HepG2 (cell line): Measurements from ENCODE around the gene EPM2A. TPM values are rescaled to one million over a fixed set of nuclear protein-coding genes. Genes with fewer than 3 reads are reported as not detected.

ENCODE experiments used
- ATAC-seq: fragments of 200-7000 bp; cut with Tn5 transposase; 3 replicates; pipeline ENCODE4 v1.9.1; 2020; ENCODE audit warnings: mild to moderate bottlenecking, moderate library complexity
- BruUV-seq: library from RNA; stranded (reverse); fragments of 400-500 nt; replicated peaks from 2 replicates; lab custom pipeline; 2021; lab: Mats Ljungman, UMichigan
- CTCF ChIA-PET: fragments of 300-600 bp; formaldehyde crosslinking; extraction: SDS; loops from one replicate; lab custom pipeline; 2021; ENCODE audit warnings: low total read pairs, inconsistent platforms, low intra/inter-chr PET ratio; lab: Yijun Ruan, JAX
- POLR2A ChIA-PET: fragments of 350-600 bp; sonication (Branson Sonifier 250); formaldehyde crosslinking; loops from one replicate; lab custom pipeline; 2020; ENCODE audit warnings: antibody characterized with exemption, inconsistent platforms; lab: Yijun Ruan, JAX
- DNase-seq: peaks from one replicate; pipeline ENCODE4 v3.0.0-alpha.2; 2015; ENCODE audit warnings: low spot score
- FAIRE-seq: peaks from 3 replicates; lab custom pipeline; 2011; peaks lifted over from hg19 to GRCh38; lab: Jason Lieb, UNC
- H2AFZ ChIP-seq: one replicate; pipeline ENCODE4 v1.6.1; 2011; ENCODE audit warnings: low read length, inconsistent platforms
- H3K27ac ChIP-seq: fragments of 300-600 bp; 3 replicates; pipeline ENCODE4 v1.8.0; 2011; ENCODE audit warnings: mixed run types, mild to moderate bottlenecking, mixed read lengths, low read length, inconsistent platforms; ENCODE audit not compliant: insufficient read depth; ENCODE audit errors: extremely low read length
- H3K27me3 ChIP-seq, 2 experiments: fragments of 200-600 bp in 1 of 2; 2 replicates in 1 of 2; 3 replicates in 1 of 2; pipeline versions ENCODE4 v1.6.0 to v1.8.0; 2011; ENCODE audit warnings: low read length in 2 of 2, mild to moderate bottlenecking in 2 of 2, moderate library complexity in 2 of 2, inconsistent platforms in 1 of 2; ENCODE audit not compliant: insufficient read depth in 2 of 2, control insufficient read depth in 1 of 2
- H3K36me3 ChIP-seq, 2 experiments: fragments of 200-600 bp in 1 of 2; replicated peaks in 1 of 2; 2 replicates in 1 of 2; 3 replicates in 1 of 2; pipeline versions ENCODE4 v1.5.1 to v1.8.0; 2011; ENCODE audit warnings: low read length in 2 of 2, inconsistent platforms in 1 of 2; ENCODE audit not compliant: insufficient read depth in 2 of 2, control insufficient read depth in 1 of 2
- H3K4me1 ChIP-seq: 2 replicates; pipeline ENCODE4 v1.5.1; 2012; ENCODE audit warnings: low read length, inconsistent platforms; ENCODE audit not compliant: insufficient read depth
- H3K4me2 ChIP-seq: 2 replicates; pipeline ENCODE4 v1.6.0; 2011; ENCODE audit warnings: low read depth, low read length, inconsistent platforms
- H3K4me3 ChIP-seq, 3 experiments: fragments of 200-600 bp in 1 of 3; sonication (generic), shearing (Covaris generic) in 1 of 3; replicated peaks in 1 of 3; 2 replicates each; pipeline ENCODE4 v1.5.1; 2011 to 2016; ENCODE audit warnings: low read length in 3 of 3, inconsistent platforms in 2 of 3, low read depth in 2 of 3, mild to moderate bottlenecking in 2 of 3, control low read depth in 1 of 3, mixed read lengths in 1 of 3; ENCODE audit not compliant: insufficient read depth in 1 of 3
- H3K79me2 ChIP-seq: one replicate; pipeline ENCODE4 v1.6.1; 2011; ENCODE audit warnings: low read length, inconsistent platforms; ENCODE audit not compliant: insufficient read depth
- H3K9ac ChIP-seq: 2 replicates; pipeline ENCODE4 v1.6.0; 2011; ENCODE audit warnings: mild to moderate bottlenecking, low read depth, low read length, inconsistent platforms; ENCODE audit not compliant: insufficient read depth
- H3K9me3 ChIP-seq: 2 replicates; pipeline ENCODE4 v1.5.1; 2012; ENCODE audit warnings: mild to moderate bottlenecking, low read length
- H4K20me1 ChIP-seq: 2 replicates; pipeline ENCODE4 v1.6.0; 2011; ENCODE audit warnings: inconsistent platforms, mild to moderate bottlenecking, low read length, moderate library complexity; ENCODE audit not compliant: insufficient read depth
- ATF7 ChIP-seq, 2 experiments: fragments of 450-650 bp in 1 of 2; sonication (generic) in 1 of 2; formaldehyde crosslinking in 1 of 2; IDR thresholded peaks; 2 replicates each; pipeline versions ENCODE4 v1.4.0 to v1.6.1; 2016 to 2020; ENCODE audit warnings: antibody characterized with exemption in 1 of 2, mild to moderate bottlenecking in 1 of 2, missing genetic modification reagents in 1 of 2
- CENPX ChIP-seq: sonication (generic); formaldehyde crosslinking; IDR thresholded peaks from 2 replicates; pipeline ENCODE4 v1.9.0; 2021; ENCODE audit warnings: mild to moderate bottlenecking, missing genetic modification reagents, moderate library complexity
- CHCHD3 ChIP-seq: sonication (generic); formaldehyde crosslinking; IDR thresholded peaks from 2 replicates; pipeline ENCODE4 v1.8.0; 2022; ENCODE audit warnings: mild to moderate bottlenecking, missing genetic modification reagents, moderate library complexity
- DPF2 ChIP-seq: sonication (generic); formaldehyde crosslinking; IDR thresholded peaks from 2 replicates; pipeline ENCODE4 v1.4.0; 2020; ENCODE audit warnings: mild to moderate bottlenecking, low read depth, missing genetic modification reagents, borderline replicate concordance
- GABPA ChIP-seq, 2 experiments: IDR thresholded peaks; 2 replicates each; pipeline ENCODE4 v1.6.1; 2011 to 2016; ENCODE audit warnings: low read depth in 2 of 2, low read length in 1 of 2, missing biosample characterization in 1 of 2, missing genetic modification characterization in 1 of 2
- NFATC3 ChIP-seq: sonication (generic); formaldehyde crosslinking; IDR thresholded peaks from 2 replicates; pipeline ENCODE4 v1.5.1; 2020; ENCODE audit warnings: mild to moderate bottlenecking, missing genetic modification reagents
- SYNCRIP ChIP-seq: fragments of 200-400 bp; formaldehyde crosslinking; IDR thresholded peaks from 2 replicates; pipeline ENCODE4 v1.6.1; 2018; ENCODE audit warnings: mild to moderate bottlenecking, low read depth, low read length; ENCODE audit not compliant: insufficient read depth
- ZIK1 ChIP-seq: sonication (generic); formaldehyde crosslinking; IDR thresholded peaks from 2 replicates; pipeline ENCODE4 v1.5.0; 2020; ENCODE audit warnings: mild to moderate bottlenecking, low read depth, missing genetic modification reagents, borderline replicate concordance
- ZNF124 ChIP-seq: sonication (generic); formaldehyde crosslinking; IDR thresholded peaks from 2 replicates; pipeline ENCODE4 v1.4.0; 2020; ENCODE audit warnings: missing genetic modification reagents
- ZNF143 ChIP-seq: sonication (generic); formaldehyde crosslinking; IDR thresholded peaks from 2 replicates; pipeline ENCODE4 v1.4.0; 2020; ENCODE audit warnings: missing genetic modification reagents
- ZNF263 ChIP-seq: sonication (generic); formaldehyde crosslinking; IDR thresholded peaks from 2 replicates; pipeline ENCODE4 v1.4.0; 2020; ENCODE audit warnings: missing genetic modification reagents
- ZNF275 ChIP-seq: sonication (generic); formaldehyde crosslinking; IDR thresholded peaks from 2 replicates; pipeline ENCODE4 v1.8.0; 2022; ENCODE audit warnings: missing genetic modification reagents, mild to moderate bottlenecking, inconsistent platforms, borderline replicate concordance
- ZNF549 ChIP-seq: sonication (generic); formaldehyde crosslinking; IDR thresholded peaks from 2 replicates; pipeline ENCODE4 v1.5.0; 2020; ENCODE audit warnings: missing genetic modification reagents
- ZNF552 ChIP-seq: sonication (generic); formaldehyde crosslinking; IDR thresholded peaks from 2 replicates; pipeline ENCODE4 v1.9.0; 2022; ENCODE audit warnings: missing genetic modification reagents, mild to moderate bottlenecking, borderline replicate concordance
- ZNF619 ChIP-seq: sonication (generic); formaldehyde crosslinking; IDR thresholded peaks from 2 replicates; pipeline ENCODE4 v1.4.0; 2020; ENCODE audit warnings: mild to moderate bottlenecking, missing genetic modification reagents
- ZNF746 ChIP-seq: sonication (generic); formaldehyde crosslinking; IDR thresholded peaks from 2 replicates; pipeline ENCODE4 v1.8.0; 2022; ENCODE audit warnings: mild to moderate bottlenecking, missing genetic modification reagents
- ZNF781 ChIP-seq: sonication (generic); formaldehyde crosslinking; IDR thresholded peaks from 2 replicates; pipeline ENCODE4 v1.5.1; 2020; ENCODE audit warnings: borderline replicate concordance, mild to moderate bottlenecking, missing genetic modification reagents; ENCODE audit errors: not compliant biosample characterization
- WGBS: methylation state at CpG from one replicate; pipeline ENCODE4 v1.1.6; 2017; ENCODE audit warnings: low lambda C conversion rate; 5-methylcytosine and 5-hydroxymethylcytosine counted together
- in situ Hi-C: cut with HindIII; loops from 2 replicates; pipeline ENCODE4 v1.10.0; 2017; ENCODE audit warnings: low pct_unique_long_range_greater_than_20kb; ENCODE audit not compliant: extremely low pct_ligation_motif_present
- intact Hi-C: fragments of 100-400 bp; cut with micrococcal nuclease; formaldehyde crosslinking; loops from one replicate; pipeline ENCODE4 v1.10.0; 2022; ENCODE audit not compliant: unreplicated experiment
- polyA plus RNA-seq, 8 experiments: library from polyadenylated mRNA; depleted of rRNA in 3 of 8; stranded (reverse) in 7 of 8; unstranded in 1 of 8; fragments of >200 nt; fragmentation: Illumina TruSeq in 4 of 8; extraction: Trizol in 4 of 8; gene quantifications; 2 replicates each; pipeline versions ENCODE4 v1.2.1 to v1.2.3, GENCODE V29; 2011 to 2016; ENCODE audit warnings: low read depth in 4 of 8, missing spikeins in 1 of 8, mixed read lengths in 1 of 8; ENCODE audit not compliant: insufficient read depth in 1 of 8
- total RNA-seq, 5 experiments: library from RNA; depleted of rRNA; stranded (reverse); fragments of >200 nt; fragmentation: Illumina TruSeq; extraction: Trizol; gene quantifications; 2 replicates each; pipeline ENCODE4 v1.2.3, GENCODE V29; 2016; ENCODE audit warnings: low read depth in 1 of 5
- TF ChIP-seq, protein P1 (sequence below): sonication (generic); formaldehyde crosslinking; conservative IDR thresholded peaks from 2 replicates; pipeline ENCODE4 v1.8.0; 2022; ENCODE audit warnings: low read depth, missing genetic modification reagents

The EPM2A gene
- total and polyA plus RNA-seq, 2 of the 13 experiments (the other 11 are each of a cell fraction or from before 2014, with no cell fraction given): 4.6 to 9.2 TPM

- no peaks in the 10 kb centered on the region for H3K27me3 ChIP-seq
- peak; percentile 63 for TF ChIP-seq ATF7 (IDR thresholded peaks at IDR 0.05)
- TF ChIP-seq ATF7 (CRISPR knock-in tag; IDR thresholded peaks at IDR 0.05): no peak
- no peak for TF ChIP-seq DPF2
- TF ChIP-seq, all 625 proteins: peak for 1
- no peak overlapping the region for H2AFZ ChIP-seq
- no peaks in the 10 kb centered on the region for H3K4me1 ChIP-seq
- POLR2A ChIA-PET: no interaction called here
- CTCF ChIA-PET: no interaction called here
- DNase-seq (no peak), ATAC-seq (no peak), FAIRE-seq (no peak)
- no peak overlapping the region for H3K9ac ChIP-seq
- no peaks in the 10 kb centered on the region for H3K79me2 ChIP-seq
- peaks cover 8% of the 10 kb centered on the region; the same call in 1 of the 2 replicates for H3K9me3 ChIP-seq
- no peak overlapping the region for H3K4me2 ChIP-seq
- intact Hi-C loops: no loop called here
- no peaks in the 10 kb centered on the region for H4K20me1 ChIP-seq
- H3K36me3 ChIP-seq: no peaks in the 10 kb centered on the region
- no peak overlapping the region for H3K4me3 ChIP-seq
- H3K27ac ChIP-seq: no peak overlapping the region
- in situ Hi-C loops: no loop called here
- BruUV-seq: no TSS peak
These were observed 23.9 kb downstream of the EPM2A start for GRCh38 chr6:145711372-145711771.

DNA sequence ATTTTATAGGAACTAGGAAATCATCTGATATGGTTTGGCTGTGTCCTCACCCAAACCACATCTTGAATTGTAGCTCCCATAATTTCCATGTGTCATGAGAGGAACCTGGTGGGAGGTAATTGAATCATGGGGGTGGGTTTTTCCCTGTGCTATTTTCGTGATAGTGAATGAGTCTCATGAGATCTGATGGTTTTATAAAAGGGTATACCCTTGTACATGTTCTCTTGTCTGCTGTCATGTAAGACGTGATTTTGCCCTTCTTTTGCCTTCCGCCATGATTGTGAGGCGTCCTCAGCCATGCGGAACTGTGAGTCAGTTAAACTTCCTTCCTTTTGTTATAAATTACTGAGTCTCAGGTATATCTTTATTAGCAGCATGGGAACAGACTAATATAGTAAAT lies 27.9 kb downstream of the EPM2A start:
- Histone ChIP-seq H3K4me2 (no peak overlapping the region), H3K36me3 (no peaks in the 10 kb centered on the region), H3K9ac (no peak overlapping the region), H3K4me1 (no peaks in the 10 kb centered on the region), H4K20me1 (no peaks in the 10 kb centered on the region), H3K9me3 (peaks cover 8% of the 10 kb centered on the region; the same call in 1 of the 2 replicates), H2AFZ (no peak overlapping the region), H3K27ac (no peak overlapping the region), H3K4me3 (no peak overlapping the region), H3K79me2 (no peaks in the 10 kb centered on the region), H3K27me3 (no peaks in the 10 kb centered on the region)
- CTCF ChIA-PET: no interaction called here
- FAIRE-seq (no peak), DNase-seq (no peak), ATAC-seq (no peak)
- POLR2A ChIA-PET: no interaction called here
- in situ Hi-C loops (no loop called here), intact Hi-C loops (no loop called here)
- no TSS peak for BruUV-seq
- 88% methylated on average over 5 of the region's 5 CpGs for WGBS
- TF ChIP-seq ZNF746 (no peak), SYNCRIP (no peak), GABPA (IDR thresholded peaks at IDR 0.05; ENCODE audit: low read depth, low read length) (no peak), GABPA (CRISPR knock-in tag; IDR thresholded peaks at IDR 0.05; ENCODE audit: low read depth) (no peak), ZNF275 (CRISPR knock-in tag) (no peak), CENPX (CRISPR knock-in tag) (no peak), ZNF552 (CRISPR knock-in tag) (no peak), ZNF549 (CRISPR knock-in tag) (no peak), ZNF619 (no peak), ZNF781 (CRISPR knock-in tag) (no peak), ZNF263 (CRISPR knock-in tag) (no peak), ZNF143 (CRISPR knock-in tag) (no peak), ZIK1 (no peak), ZNF124 (CRISPR knock-in tag) (no peak), CHCHD3 (CRISPR knock-in tag) (no peak), NFATC3 (no peak)
- TF ChIP-seq, protein P1, sequence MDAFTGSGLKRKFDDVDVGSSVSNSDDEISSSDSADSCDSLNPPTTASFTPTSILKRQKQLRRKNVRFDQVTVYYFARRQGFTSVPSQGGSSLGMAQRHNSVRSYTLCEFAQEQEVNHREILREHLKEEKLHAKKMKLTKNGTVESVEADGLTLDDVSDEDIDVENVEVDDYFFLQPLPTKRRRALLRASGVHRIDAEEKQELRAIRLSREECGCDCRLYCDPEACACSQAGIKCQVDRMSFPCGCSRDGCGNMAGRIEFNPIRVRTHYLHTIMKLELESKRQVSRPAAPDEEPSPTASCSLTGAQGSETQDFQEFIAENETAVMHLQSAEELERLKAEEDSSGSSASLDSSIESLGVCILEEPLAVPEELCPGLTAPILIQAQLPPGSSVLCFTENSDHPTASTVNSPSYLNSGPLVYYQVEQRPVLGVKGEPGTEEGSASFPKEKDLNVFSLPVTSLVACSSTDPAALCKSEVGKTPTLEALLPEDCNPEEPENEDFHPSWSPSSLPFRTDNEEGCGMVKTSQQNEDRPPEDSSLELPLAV (CRISPR knock-in tag): no peak
